GM21367 (cell line): Measurements from ENCODE around the gene SPOCD1.

Experiments used
- ATAC-seq: cut with Tn5 transposase; IDR thresholded peaks from one replicate; pipeline ENCODE4 v1.9.1; 2021; ENCODE audit not compliant: unreplicated experiment

The SPOCD1 gene

DNA sequence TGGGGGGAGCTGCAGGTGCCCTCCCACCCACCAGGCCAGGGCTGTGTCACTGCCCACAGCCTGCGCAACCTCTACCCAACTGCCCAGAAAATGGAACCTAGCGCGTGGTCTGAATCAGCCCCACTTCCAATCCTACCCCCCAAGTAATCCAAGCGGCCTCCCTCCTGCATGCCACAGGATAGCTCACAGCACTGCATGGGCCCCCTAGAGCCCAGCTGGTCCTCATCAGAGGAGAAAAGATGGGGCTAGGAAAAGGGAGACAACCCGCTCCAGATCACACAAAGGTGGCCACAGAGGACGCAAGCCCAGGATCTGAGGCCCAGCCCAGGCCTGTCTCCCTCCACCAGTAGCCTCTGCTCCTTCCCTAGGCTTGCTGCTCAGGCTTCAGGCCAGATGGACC lies 57.8 kb downstream of the SPOCD1 start:
- no peak for ATAC-seq

DNA sequence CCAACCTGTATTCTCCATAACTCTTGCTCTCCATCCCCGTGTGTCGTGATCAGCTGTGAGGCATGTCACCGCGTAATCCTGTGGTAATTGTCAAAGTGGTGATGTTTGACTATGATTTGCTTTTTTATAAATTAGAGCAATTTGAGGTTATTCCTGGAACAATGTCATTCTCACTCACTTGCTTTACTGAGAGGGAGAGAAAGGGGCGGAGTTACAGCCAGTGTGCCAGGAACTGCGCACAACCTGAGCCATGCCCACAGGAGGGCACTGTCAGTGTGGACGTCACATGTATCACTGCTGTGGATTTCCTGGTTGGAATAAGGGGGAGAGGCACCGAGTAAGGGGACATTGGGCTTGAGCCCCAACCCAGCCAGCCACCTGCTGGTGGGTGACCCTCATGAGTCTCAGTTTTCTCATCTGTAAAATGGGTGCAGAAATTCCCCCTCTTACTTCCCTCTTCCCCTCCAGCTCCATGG lies 58.6 kb downstream of the SPOCD1 start:
- ATAC-seq, result no peak

DNA sequence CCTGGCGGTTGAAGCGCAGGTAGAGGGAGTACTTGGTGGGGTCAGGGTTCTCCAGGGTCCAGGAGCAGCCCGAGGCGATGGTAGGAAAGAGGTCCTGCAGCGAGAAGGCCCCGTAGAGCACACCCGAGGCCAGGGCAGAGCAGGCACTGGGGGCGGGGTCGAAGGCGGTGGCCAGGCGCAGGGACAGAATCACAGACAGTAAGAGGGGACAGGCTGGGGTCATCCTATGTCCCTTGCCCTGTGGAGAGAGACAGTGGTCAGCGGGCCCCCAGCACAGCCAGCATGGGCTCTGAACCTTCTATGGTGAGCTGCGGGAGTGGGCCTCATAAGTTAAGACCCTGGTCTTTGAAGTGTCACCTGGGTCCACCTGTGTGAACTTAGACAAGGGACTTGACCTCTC lies 59.2 kb downstream of the SPOCD1 start:
- no peak for ATAC-seq

DNA sequence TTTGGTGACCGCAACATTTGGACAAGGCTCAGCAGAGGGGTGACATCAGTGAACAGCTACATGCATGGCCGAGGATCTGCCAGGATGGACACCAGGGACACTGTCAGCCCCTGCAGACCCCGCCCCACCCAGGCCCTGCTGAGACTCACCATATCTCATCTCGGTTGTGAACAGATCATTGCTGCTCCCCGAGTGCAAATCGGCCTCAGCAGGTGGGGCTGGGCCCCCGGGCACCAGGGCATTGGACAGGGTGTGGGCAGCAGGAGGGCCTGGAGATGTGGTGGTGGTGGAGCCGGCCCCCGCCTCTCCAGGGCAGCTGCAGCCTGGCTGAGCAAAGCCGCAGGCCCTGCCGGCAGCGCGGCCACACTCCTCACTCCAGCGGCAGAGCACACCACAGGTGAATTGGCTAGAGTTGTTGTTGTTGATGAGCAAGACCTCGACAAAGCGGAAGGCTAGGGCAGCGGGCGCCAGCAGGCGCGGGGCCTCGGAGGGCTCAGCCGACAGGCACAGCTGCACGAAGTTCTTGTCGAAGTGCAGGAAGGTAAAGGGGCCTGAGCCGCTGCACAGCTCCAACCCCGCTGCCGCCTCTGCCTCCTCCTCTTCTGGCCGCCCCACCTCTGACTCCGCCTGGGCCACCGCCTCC lies 59.9 kb downstream of the SPOCD1 start:
- ATAC-seq, result no peak

DNA sequence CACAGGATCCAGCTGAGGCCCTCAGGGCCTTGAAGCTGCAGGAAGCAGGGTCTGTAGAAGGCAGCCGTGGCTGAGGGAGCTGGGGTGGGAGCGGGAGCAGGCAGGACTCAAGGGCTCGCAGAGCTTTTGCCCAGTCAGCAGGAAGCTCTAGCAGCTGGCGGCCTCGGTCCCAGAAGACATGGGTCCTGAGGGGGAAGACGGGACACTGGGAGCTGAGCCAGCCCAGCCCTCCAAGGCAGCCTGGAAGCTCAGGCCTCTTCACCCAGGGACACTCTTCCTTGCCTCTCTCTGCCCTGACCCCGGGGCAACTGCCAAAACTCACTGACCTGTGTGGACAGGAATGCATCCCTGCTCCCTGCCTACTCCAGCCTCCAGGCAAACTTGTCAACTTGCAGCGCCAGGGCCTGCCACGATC lies 60.6 kb downstream of the SPOCD1 start:
- ATAC-seq, result no peak

DNA sequence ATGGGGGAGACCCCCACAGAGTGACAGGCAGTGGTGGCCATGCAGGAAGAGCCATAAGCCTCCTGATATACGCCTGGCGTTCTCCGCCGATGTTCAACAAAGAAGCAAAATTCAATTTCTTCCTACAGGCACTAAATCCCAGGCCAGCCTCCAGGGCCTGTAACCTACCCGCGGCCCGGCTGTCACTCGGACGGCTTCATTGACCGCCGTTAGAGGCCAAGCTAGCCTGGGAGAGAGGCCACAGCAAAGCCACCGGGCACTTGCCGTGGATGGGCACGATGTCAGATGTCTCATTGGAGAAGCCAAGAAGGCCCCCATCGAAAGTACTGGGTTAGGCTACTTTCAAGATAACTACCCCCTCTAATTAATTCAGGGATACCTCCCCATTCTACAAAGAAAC lies 61.4 kb downstream of the SPOCD1 start:
- no peak for ATAC-seq

DNA sequence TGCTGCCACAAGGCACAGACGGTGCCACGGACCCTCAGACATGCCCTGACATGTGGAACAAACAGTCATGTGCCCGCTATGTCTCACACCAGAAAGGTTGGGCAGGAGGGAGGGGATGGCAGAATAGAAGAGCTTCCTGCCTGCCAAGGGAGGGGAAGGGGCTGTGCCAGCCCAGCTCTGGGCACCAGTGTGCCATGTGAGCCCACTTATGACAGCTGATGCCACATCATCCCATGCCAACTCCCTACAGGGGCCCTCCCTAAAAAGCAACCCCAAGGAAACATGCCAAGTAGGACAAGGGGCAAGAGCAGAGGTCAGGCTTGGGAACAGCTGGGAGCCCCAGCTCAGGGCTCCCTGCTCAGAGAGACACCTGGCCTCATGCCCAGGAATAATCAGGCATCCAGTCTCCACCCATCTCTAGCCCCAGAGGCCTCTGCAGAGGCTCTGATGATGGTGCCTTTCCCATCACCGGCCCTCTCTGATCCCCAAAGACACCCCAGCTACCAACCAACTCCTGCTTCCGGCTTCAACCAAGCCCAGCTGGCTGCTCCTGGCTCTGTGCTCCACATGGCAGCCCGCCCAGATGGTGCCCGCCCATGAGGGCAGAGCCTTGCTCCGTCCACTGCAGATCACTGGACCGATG lies 62.0 kb downstream of the SPOCD1 start:
- no peak for ATAC-seq

DNA sequence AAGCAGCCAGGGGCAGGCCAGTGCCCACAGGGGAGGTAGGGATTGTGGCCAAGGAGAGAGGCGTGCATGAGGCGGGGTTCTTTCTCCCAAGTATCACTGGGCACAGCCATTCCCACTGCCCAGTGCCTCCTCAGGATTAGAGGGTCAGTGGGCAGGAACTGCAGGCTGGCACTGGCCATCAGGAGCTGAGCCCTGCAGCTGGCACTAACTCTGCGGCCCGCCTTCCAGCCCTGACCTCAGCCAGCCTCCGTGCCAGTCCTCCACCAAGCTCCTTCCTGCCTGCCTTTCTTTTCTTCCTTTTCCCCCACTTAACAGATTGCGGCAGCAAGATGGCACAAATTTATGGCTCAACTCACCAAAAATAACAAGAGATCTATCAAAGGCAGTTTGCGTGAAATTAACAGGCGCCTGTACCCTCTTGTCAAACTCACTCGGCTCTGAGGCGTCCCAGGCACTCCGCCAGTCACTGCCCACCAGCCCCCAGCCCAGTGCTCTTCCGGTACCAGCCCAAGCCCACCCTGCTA lies 62.8 kb downstream of the SPOCD1 start:
- no peak for ATAC-seq

DNA sequence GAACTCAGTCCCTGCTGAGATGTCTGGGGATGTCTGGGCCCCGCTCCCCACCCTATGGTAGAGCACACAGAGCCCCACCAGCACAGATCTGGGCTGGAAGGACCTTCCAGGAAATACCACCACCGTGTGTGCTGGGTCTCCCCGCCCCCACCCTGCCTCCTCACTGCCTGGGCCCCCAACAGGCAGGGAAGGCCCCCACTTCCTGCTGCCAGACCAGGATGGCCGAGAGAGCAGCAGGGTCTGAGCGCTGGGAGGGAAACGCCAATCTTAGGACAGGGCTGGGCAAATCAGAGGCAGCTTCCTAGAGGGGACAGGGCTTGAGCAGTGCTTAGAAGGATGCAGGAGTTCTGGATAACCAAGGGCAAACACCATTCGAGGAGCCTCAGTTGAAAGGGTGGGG lies 63.6 kb downstream of the SPOCD1 start:
- ATAC-seq, result no peak

DNA sequence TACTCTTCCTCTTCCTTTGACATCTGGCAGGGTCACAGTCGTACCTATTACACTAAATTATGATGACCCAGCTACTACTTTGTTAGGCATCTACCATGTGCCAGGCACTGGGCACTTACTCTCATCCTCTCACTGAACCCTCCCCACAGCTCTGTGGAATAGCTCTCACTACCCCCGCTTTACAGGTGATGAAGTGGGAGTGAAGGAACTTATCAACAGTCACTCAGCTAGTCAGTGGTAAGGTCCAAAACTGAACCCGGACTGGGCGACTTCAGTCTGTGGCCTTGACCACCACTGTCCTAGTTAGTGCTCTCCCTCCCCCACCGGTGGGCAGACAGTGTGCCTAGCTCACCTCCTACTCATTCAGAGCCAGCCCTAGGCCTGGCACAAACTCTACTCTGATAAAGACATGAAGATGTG lies 64.0 kb downstream of the SPOCD1 start:
- ATAC-seq, result no peak

DNA sequence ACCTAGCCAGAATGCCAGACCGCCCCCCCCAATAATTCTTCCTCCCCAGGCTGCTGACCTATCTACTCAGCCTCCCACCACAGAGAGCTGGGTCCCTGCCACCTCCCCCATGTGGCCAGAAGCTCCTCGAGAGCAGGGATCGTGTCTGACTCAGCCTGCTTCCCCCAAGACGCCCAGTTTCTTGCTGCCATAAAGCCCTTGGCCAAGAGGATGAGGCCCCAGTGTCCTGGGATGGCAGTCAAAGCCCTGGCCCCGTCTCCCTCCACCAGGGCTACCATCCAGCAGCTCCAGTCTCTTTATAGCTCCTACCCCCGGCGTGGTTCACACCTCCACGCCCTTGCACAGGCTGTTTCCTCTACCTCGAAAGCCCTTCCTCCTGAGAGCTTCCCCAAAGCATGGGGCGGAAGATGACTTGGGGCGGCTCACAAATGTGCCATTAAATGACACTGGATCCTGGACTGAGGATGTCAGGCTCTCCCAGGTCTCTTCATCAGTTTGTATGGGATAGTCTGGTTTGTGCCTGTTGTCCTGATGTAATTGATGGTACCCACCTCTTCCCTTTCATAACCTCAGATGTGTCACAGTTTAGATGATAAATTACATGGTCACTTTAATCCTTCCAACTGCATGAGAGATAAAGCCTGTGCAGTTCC lies 64.8 kb downstream of the SPOCD1 start:
- ATAC-seq, result no peak

DNA sequence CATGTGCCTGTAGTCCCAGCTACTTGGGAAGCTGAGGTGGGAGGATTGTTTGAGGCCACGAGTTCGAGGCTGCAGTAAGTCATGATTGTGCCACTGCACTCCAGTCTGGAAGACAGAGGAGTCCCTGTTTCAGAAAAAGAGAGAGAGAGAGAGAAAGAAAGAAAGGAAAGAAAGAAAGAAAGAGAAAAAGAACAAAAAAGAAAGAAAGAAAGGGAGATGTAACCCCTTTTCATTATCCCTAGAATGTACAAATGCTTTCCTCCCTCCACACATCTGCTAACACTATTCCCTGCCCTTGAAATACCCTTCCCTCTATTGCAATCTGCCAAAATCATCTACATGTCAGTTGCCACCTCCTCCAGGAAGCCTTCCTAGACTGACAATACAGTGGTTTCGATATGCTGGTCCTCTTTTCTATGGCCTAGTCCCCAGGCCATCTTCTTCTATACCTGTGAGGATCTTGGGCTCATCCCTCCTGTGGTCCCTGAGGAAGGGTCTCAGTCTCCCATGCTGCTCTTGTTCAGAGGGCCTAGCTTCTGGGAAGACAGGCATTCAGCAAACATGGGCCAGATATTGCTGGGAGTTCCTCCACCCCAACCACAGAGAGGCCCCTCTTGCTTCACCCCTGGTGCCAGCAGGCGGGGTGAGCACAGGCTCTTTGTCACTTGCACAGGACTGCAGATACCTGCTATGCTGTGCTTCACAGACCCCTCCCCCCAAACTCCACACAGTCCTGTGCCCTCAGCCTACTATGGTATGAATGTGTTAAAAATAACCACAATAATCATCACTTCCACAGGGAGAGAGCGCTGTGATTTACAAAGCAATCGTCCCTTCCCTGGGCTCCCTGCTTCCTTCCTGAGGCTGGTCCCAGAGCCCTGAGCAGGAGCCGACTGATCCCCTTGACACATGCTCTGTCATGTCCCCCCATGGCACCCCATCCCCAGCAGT lies 65.8 kb downstream of the SPOCD1 start:
- ATAC-seq, result no peak

DNA sequence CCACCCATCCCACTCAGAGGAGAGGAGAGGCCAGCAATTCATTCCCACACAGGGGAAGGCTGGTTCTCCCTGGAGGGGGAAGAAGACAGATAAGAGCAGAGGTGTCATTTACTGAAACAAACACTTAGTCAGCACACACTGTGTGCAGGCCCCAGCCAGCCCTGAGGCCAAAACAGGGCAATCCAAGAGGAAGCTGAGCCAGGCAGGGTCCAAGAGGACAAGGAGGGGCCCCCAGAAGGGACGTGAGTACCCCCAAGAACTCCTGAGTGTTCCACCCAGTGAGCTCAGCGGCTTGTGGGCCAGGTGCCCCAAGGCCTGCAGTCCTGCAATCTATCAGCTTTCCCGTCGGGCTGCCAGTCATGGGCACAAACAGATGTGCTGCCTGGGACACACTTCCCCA lies 67.5 kb downstream of the SPOCD1 start:
- ATAC-seq, result no peak

DNA sequence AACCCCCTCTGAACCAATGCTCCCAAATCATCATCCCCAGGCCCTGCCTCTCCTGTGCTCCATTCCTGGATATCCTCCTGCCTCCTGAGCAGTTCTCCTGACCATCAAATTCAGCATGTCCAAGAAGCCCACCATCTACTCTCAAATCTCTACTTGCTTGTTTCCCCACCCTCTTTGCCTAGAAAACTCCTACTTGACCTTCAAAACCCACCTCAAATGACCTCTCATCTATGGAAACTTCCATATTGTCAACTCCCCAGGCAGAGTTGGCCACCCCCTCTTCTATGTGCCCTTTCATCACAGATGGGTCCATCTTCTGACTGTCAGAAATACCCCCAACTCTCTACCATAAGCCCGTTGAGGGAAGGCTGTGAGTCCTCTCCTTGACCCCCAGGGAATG lies 68.5 kb downstream of the SPOCD1 start:
- ATAC-seq, result no peak

DNA sequence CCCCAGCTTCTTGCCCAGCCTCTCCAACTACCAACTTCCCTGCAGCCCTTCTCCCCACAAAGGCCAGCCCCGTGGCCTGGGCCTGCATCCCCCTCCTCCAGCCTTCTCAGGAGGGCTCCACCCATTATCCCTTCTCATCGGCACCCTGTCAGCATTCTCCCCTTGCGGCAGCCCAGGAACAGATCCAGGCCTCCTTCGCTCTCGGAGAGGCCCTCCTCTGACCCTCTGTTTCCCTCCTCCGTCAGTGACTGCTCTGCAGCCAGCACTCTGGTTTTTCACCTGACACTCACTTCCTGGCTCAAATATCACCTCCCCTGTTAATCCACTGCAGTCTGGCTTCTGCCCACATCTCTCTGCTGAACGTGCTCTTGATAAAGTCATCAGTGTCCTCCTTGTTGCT lies 69.1 kb downstream of the SPOCD1 start:
- ATAC-seq, result no peak

DNA sequence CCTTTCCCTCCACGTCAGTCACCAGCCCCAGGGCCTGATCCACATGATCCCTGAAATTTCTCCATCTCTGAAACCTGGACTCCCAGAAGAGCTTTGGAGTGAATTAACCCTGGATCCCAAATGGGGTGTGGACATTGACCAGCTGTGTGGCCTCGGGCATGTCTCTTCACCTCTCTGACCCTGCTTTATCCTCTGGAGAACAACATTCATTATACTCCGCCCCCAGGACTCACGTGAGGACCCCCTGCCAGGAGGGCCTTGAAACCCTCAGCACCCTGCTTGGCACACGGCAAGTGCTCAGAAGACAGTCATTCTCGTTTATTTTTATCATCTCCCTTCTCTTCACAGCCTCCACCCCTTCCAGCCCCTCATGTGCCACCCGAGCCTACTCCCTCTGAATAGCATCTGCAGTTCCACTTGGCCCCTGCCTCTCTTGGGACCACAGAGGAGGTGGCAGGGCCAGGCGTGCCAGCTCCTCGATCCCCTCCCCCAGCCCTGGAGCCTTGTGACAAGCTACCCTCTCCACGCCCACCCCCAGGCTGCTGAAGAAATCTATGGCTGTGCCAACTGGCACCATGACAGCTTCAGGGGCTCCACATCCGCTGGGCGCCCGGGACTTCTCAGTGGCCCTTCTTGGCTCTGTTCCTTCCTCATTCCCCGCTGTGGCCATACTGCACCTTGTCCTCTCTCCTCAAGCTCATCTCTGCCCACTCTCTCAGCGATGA lies 69.7 kb downstream of the SPOCD1 start:
- ATAC-seq, result no peak

DNA sequence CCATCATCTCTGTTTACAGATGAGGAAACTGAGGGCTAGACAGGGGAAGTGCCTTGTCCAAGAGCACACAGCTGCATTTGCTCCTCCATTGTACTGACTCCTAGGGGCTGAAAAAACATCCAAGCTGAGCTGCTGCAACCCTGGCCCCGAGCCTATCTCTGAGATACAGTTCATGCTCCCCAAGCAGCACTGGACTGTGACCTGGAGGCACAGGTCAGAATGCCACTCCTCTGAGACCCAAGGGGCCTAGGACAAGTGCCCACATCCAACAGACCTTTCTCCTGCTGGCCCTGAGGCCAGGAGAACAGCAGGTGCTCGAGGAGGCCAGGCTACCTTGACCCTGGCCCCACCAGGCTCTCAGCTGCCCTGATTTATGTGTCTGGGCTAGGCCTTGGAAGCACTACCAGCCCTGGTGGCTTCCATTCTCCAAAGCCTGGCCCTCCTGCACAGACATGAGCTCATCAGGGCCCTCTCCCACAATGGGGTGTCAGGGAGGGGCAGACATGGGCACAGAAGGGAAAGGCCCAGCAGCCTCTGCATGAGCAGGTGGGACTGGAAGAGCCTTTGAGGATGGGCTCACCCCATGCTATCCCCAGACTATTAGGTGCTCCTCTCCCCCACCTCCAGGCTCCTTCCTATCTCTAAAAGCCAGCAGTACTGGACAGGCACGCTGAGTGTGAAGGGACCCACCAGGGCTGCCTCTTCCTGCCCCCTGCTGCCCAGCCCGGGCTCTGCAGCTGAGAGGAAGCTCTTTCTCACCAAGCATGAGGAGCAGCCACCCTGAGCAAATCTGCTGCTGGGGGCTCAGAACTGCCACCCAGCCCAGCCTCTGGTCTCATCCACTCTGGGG lies 70.5 kb downstream of the SPOCD1 start:
- no peak for ATAC-seq

DNA sequence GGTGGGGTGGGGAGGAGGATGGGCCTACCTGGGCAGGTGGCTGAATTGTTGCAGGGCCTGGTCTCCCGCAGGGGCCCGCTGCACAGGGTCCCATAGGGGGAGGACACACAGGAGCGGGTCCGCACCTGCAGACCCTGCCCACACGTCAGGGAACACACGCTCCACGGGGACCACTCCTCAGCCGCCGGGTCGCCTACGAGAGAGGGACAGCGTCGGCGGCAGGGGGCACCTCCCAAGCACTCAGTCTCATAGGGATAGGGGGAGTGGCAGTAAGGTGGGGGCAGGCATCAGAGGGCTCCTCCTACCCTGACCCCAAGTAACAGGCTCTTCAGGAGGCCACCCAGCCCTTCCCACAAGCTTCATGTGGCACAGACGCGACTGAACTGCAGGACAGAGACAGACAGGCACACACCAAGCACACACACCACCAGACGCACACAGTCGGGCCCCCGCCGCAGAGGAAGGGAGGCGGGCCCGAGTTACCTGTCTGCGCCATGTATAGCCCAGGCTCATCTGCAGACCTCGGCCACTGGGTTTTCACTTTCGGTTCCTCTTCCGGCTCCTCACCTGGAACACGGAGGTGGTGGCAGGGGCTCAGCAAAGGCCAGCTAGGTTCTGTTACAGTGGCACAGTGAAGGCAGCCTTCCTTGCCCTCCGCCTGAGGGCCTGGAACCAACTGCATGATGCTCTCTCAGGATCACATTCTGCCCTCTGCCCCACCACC lies 71.5 kb downstream of the SPOCD1 start:
- ATAC-seq, result peak; percentile 44
